NCI-H82 treated with DMSO at 0.1 percent for 48 hours (cell line): Measurements from ENCODE around the gene MTX1.
"Not testable (repeated sequence)": the region's sequence is repeated elsewhere in the genome, so short reads cannot be mapped to it uniquely, and the experiment has no call there.

Experiments
- DNase-seq: peaks from one replicate; lab custom pipeline; 2025; ENCODE audit not compliant: unreplicated experiment; lab: John Stamatoyannopoulos, UW

Gene MTX1

DNA sequence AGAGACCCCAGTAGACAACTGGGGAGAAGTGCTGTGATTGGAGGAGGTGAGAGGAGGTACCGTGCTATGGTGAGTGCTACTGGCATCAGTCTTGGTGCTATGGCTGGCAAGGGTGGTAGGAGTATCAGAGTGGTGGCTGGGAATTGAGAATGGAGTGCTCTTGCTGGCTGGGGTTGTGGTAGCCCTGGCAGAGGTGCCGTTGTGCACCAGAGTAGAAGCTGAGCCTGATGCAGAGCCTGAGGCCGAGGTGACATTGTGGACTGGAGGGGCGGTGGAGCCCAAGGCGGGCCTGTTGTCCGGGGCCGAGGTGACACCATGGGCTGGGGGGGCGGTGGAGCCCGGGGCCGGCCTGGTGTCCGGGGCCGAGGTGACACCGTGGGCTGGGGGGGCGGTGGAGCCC is 20.2 kb upstream of the MTX1 start:
- no peak for DNase-seq

- DNase-seq: not testable (repeated sequence)
These were observed 18.6 kb upstream of the MTX1 start for GRCh38 chr1:155189926-155190325.

- no peak for DNase-seq
These were observed 16.6 kb upstream of the MTX1 start for GRCh38 chr1:155191904-155192303.

GRCh38 chr1:155192346-155193274 is 15.9 kb upstream of the MTX1 start:
- no peak for DNase-seq

DNA sequence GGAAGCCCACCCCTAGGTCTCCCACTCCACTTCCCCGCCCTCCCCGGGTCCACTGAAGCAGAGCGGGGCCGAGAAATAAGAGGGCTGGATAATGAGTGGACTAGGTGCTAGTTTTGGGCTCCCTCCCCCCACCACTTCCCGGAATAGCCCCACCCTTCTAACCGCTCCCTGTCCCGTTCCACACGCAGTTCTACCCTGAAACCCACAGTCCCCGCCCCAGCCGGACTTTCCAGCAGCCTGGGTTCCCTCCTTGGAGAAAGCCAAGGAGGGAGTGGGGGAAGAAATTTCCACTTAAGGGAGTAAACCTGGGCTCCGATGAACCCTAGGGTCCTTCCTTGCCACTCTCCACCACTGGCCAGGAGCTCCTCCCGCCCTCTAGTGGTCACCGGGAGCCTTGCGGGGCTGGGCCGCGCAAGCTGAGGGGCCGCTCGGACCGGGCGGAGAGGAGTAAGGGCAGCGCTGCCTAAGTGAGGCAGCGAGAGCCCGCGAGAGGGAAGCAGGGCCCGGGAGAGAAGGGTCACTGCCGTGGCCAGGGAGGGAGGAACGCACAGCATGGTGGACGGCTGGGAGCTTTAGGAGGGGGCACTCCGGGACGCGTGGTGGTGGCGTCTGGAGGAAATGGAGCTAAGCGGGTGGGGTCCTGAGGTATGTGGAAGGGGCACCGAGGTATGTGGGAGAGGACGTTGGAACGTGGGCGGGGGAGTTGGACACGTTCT is 15.1 kb upstream of the MTX1 start:
- peak; percentile 76 for DNase-seq

DNA sequence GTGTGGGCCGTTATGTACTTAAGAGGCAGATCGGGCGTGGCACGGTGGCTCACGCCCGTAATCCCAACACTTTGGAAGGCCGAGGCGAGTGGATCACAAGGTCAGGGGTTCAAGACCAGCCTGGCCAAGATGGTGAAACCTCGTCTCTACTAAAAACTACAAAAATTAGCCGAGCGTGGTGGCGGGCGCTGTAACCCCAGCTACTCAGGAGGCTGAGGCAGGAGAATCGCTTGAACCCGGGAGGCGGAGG is 14.6 kb upstream of the MTX1 start:
- DNase-seq: not testable (repeated sequence)

DNA sequence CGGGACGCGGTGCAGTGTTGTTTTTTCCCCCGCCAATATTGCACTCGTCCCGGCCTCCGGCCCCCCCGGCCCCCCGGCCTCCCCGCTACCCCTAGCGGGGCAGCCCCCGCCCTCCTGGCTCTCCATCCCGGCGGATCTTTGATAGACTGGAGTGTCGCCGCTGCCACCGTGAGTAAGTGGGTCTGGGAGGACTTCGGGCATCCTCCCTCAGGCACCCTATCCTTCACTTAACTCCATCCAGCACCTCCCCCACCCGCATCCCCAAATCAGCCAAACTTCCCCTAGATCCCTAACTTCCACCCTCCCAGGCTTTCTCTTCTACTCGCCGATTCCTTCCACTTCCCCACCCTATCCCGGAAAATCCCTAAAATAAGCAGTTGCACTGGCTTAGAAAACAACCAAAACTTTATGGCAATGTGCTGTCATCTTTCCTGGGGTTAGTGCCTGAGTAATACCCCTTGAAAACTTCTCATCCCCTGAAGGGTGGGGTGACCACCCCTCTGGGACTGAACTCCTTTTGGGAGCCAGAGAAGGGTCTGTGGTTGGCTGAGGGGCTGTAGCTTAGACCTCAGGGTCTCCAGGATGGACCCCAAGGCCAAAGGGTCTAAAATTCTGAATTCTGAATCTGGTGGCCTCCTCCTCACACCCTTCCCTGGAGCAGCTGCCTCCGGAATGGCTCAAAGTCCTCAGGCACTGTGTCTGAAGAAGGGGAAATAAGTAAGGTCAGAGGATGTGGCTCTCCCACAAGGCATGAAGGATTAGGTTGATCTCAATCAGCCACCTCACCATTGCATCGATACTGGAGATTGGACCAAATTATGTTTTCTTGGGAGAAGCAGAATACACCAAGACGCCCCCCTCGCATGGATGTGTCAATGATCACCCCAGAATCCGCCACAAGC is 13.0 kb upstream of the MTX1 start:
- no peak for DNase-seq

DNA sequence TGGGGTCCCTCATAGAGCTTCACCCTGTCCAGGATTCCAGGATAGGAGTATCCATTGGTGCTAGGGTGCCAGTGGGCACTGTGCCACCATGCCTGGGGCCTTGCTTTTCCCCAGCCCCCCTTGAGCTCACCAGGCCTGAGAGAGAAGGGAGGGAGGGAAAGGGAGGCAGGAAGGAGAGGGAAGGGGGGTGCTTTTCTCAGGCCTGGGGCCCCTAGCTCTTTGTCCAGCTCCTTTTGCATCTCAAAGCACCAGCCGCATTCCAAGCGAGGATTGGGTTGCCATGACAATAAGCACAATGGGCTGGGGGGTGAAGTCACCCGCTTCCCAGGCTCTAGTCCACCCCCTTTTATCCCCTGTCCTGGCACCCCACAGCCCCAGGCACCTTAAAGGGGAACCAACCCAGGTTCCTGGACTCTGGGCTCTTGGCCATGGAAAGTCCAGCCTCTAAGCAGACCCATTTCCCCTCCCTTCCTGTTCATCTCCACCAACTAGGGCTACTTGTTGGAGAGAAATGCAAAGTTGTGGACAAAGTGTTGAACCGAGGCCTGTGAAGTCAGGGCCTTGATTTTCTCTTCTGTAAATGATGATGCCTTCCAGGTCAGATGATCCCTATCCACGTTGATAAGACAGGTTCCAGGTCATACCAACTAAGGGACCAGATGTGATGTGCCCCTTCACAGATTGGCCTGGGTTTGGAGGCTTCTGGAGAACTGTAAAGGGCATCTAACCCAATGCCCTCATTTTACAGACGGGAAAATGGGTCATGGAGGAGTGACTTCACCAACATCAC is 12.2 kb upstream of the MTX1 start:
- no peak for DNase-seq

DNA sequence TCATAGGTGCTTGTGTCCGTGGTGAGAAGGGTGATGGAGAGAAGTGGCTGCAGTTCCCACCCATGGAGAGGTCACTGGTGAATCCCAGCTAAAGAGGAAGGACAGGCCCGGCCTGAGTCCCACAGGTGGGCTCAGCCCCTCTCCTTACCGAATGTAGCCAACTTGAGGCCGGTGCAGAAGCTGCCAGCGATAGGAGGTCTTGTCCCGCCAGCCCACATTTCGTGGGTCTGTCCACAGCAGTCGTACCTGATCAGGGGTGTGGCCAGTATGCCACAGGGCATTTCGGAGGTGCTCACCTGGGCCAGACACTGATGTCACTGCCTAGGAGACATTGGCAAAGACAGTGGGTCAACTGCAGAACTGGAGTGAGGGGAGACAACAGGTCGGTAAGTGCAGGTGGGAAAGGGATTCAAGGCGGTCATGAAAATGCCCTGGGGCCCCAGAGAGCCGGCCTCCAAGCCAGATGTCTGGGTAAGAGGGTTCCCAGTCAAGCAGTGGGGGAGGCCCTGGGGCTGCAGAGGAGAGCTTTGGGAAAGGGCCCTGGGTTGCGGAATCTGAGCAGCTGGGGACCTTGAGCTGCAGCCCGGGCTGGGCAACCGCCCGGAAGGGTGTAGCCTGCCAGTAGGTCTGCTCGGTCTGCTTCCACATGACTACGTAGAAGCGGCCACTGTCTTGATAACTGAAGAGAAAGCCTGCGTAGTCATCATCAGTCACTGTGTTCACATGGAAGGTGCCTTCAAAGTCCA is 11.4 kb upstream of the MTX1 start:
- DNase-seq: no peak

DNA sequence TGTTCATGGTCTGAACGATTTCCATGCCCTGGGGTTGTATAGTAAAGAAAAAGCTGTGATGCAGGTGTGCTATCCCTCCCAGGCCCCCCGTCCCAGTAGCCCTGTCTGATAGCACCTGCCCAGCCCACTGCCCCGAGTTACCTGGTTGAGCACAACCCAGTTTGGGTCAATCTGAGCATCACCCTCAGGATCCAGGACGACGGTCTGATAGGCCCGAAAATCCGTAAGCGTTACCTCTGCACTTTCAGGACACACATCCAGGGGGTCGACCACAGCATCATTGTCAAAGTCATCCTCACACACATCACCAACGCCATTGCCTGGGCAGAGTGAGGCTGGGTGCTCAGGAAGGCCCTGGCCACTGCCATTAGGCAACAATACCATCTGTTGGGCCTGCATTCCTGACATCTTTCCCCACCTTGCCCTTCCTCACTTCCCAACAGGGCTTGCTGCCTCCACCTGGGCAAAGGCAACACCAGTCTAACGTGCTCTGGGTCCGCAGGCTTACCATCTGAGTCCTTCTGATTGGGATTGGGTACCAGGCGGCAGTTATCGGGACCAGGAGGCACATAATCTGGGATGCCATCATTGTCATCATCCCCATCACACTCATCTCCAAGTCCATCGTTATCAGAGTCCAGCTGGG is 10.5 kb upstream of the MTX1 start:
- DNase-seq: no peak

DNA sequence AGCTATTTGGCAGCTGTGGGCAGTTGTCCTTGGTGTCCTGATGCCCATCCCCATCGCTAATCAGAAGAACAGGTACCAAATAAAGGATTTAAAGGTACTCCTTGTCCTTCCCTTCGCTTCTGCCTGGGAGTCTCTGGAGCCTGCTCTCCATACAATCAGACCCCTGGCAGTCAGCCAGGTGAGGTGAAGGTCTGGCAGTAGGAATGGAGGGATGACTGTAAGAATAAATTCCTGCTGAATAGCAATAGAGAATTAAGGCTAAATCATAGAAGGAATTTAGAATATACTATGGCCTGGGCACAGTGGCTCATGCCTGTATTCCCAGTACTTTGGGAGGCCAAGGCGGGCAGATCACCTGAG is 10.0 kb upstream of the MTX1 start:
- no peak for DNase-seq

DNA sequence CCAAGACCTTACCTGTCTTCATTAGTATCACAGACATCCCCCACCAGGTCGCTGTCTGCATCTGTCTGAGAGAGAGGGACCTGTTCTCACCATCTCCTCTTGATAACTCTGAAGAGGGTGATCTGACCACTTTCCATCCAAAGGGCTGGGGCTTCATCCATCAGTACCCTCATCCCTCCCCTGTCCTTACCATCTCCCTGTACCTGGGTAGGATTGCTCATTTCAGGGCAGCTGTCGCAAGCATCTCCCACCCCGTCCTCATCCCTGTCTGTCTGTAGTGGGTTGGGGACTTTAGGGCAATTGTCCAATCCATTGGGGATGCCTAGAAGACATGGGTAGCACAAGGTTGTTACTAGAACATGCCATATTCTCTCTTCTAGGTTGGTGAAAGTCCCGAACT is 8.7 kb upstream of the MTX1 start:
- no peak for DNase-seq

DNA sequence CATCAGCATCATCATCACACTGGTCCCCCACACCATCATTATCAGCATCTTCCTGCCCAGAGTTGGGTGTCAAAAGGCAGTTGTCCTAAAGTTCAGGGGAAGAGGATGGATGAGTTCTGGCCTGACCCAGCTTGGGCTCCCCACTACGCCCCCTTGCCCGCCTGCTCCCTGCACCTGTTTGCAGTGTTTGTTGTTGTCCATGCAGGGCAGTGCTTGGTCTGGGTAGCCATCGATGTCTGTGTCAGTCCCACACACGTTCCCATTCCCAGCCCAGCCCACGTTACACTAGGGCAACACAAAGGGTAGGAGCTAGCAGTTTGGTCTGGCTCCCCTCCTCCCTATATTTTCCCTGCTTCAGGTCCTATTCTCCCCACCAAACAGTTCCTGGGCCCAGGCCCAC is 7.6 kb upstream of the MTX1 start:
- DNase-seq: no peak

GRCh38 chr1:155202198-155202597 is 6.3 kb upstream of the MTX1 start:
- no peak for DNase-seq

- DNase-seq: no peak
These were observed 5.6 kb upstream of the MTX1 start for GRCh38 chr1:155202731-155203515.

DNA sequence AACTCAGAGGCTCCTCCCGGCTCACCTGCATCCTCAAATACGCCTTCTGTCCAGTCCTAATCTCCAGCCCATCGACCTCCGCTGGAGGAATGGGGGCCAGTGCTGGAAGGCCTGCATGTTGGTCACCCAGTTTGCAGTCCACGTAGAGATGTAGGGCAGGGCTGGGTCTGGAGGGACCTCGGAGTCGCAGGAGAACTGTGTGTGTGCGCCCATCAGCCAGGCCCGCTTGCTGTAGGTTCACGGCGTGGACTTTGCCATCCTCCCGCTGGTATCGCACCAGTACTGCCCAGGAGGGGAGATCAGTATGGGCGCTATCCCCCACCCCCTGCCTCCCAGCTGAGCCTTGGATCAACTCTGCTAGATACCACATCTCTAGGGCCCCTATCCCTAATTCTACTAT is 3.5 kb upstream of the MTX1 start:
- DNase-seq: no peak

GRCh38 chr1:155205969-155206593 is 2.4 kb upstream of the MTX1 start:
- no peak for DNase-seq
